HepG2 (cell line): ENCODE data around the gene TEX22. TPM values are rescaled to one million over a fixed set of nuclear protein-coding genes. Genes with fewer than 3 reads are reported as not detected.
A peak's percentile ranks its signal among the peaks of the same experiment; 100 is the strongest.

ENCODE experiments used
- BRF2 ChIP-seq: sonication (generic); formaldehyde crosslinking; IDR thresholded peaks from 2 replicates; pipeline ENCODE4 v1.8.1; 2022; ENCODE audit warnings: mild to moderate bottlenecking, missing genetic modification reagents
- GMEB2 ChIP-seq: IDR thresholded peaks from 2 replicates; pipeline ENCODE4 v1.6.1; 2016; ENCODE audit warnings: missing biosample characterization, missing genetic modification reagents, low read depth
- MAX ChIP-seq: IDR thresholded peaks from 2 replicates; pipeline ENCODE4 v1.6.1; 2012; ENCODE audit warnings: inconsistent platforms
- MBD4 ChIP-seq: IDR thresholded peaks from 2 replicates; pipeline ENCODE4 v1.6.1; 2012; ENCODE audit warnings: low read length, inconsistent platforms, borderline replicate concordance
- SALL1 ChIP-seq: sonication (generic); formaldehyde crosslinking; IDR thresholded peaks from 2 replicates; pipeline ENCODE4 v1.8.0; 2022; ENCODE audit warnings: mild to moderate bottlenecking, missing genetic modification reagents
- SRSF9 ChIP-seq: fragments of 200-400 bp; formaldehyde crosslinking; IDR thresholded peaks from 2 replicates; pipeline ENCODE4 v1.6.1; 2018; ENCODE audit warnings: borderline replicate concordance, mild to moderate bottlenecking, low read depth, low read length; ENCODE audit not compliant: insufficient read depth, poor library complexity, severe bottlenecking
- ZBTB26 ChIP-seq: IDR thresholded peaks from 2 replicates; pipeline ENCODE4 v1.6.1; 2016; ENCODE audit warnings: missing compliant biosample characterization, missing genetic modification reagents, borderline replicate concordance
- ZBTB34 ChIP-seq: sonication (generic); formaldehyde crosslinking; IDR thresholded peaks from 2 replicates; pipeline ENCODE4 v1.8.0; 2022; ENCODE audit warnings: mild to moderate bottlenecking, missing genetic modification reagents
- ZMYM3 ChIP-seq: sonication (generic); formaldehyde crosslinking; IDR thresholded peaks from 2 replicates; pipeline ENCODE4 v1.5.1; 2020; ENCODE audit warnings: mild to moderate bottlenecking, missing genetic modification reagents
- ZNF180 ChIP-seq: sonication (generic); formaldehyde crosslinking; IDR thresholded peaks from 2 replicates; pipeline ENCODE4 v1.4.0; 2020; ENCODE audit warnings: low read depth, missing genetic modification reagents, borderline replicate concordance
- ZNF260 ChIP-seq: sonication (generic); formaldehyde crosslinking; IDR thresholded peaks from 2 replicates; pipeline ENCODE4 v1.4.0; 2020; ENCODE audit warnings: missing genetic modification reagents, low read depth, mild to moderate bottlenecking, borderline replicate concordance
- ZNF558 ChIP-seq: sonication (generic); formaldehyde crosslinking; IDR thresholded peaks from 2 replicates; pipeline ENCODE4 v1.9.0; 2022; ENCODE audit warnings: mild to moderate bottlenecking, missing genetic modification reagents, borderline replicate concordance
- ZNF766 ChIP-seq: sonication (generic); formaldehyde crosslinking; IDR thresholded peaks from 2 replicates; pipeline ENCODE4 v1.5.0; 2020; ENCODE audit warnings: missing genetic modification reagents, borderline replicate concordance
- ZNF816 ChIP-seq: sonication (generic); formaldehyde crosslinking; IDR thresholded peaks from 2 replicates; pipeline ENCODE4 v1.8.0; 2022; ENCODE audit warnings: missing genetic modification reagents, mild to moderate bottlenecking, borderline replicate concordance
- ZXDC ChIP-seq: sonication (generic); formaldehyde crosslinking; IDR thresholded peaks from 2 replicates; pipeline ENCODE4 v1.5.0; 2020; ENCODE audit warnings: mild to moderate bottlenecking, missing genetic modification reagents
- polyA plus RNA-seq, 8 experiments: library from polyadenylated mRNA; depleted of rRNA in 3 of 8; stranded (reverse) in 7 of 8; unstranded in 1 of 8; fragments of >200 nt; fragmentation: Illumina TruSeq in 4 of 8; extraction: Trizol in 4 of 8; gene quantifications; 2 replicates each; pipeline versions ENCODE4 v1.2.1 to v1.2.3, GENCODE V29; 2011 to 2016; ENCODE audit warnings: low read depth in 4 of 8, missing spikeins in 1 of 8, mixed read lengths in 1 of 8; ENCODE audit not compliant: insufficient read depth in 1 of 8
- total RNA-seq, 5 experiments: library from RNA; depleted of rRNA; stranded (reverse); fragments of >200 nt; fragmentation: Illumina TruSeq; extraction: Trizol; gene quantifications; 2 replicates each; pipeline ENCODE4 v1.2.3, GENCODE V29; 2016; ENCODE audit warnings: low read depth in 1 of 5

Gene TEX22
- total and polyA plus RNA-seq, 2 of the 13 experiments (the other 11 are each of a cell fraction or from before 2014, with no cell fraction given): 0.07 to 0.27 TPM

GRCh38 chr14:105419195-105420091, 21.1 kb downstream of the TEX22 start, which contains the start of gene MTA1 (continued):
- TF ChIP-seq GMEB2 (CRISPR knock-in tag) (0 out of 2 replicates have a peak, but pooled peaks have one; percentile 17), BRF2 (CRISPR knock-in tag) (peak; percentile 62; the same call in 1 of the 2 replicates), ZMYM3 (CRISPR knock-in tag) (peak; percentile 38; the same call in 1 of the 2 replicates), ZNF260 (CRISPR knock-in tag) (0 out of 2 replicates have a peak, but pooled peaks have one; percentile 63), ZXDC (CRISPR knock-in tag) (no peak), MAX (peak; percentile 89), SRSF9 (no peak), ZBTB34 (CRISPR knock-in tag) (peak; percentile 81; the same call in 1 of the 2 replicates), ZNF558 (no peak), ZNF180 (CRISPR knock-in tag) (no peak), MBD4 (no peak), ZBTB26 (peak; percentile 61; the same call in 1 of the 2 replicates), SALL1 (peak; percentile 70), ZNF766 (CRISPR knock-in tag) (no peak), ZNF816 (CRISPR knock-in tag) (peak; percentile 65; the same call in 1 of the 2 replicates)
